ENCODE measurements around the gene PPP4R4.

The PPP4R4 gene

DNA sequence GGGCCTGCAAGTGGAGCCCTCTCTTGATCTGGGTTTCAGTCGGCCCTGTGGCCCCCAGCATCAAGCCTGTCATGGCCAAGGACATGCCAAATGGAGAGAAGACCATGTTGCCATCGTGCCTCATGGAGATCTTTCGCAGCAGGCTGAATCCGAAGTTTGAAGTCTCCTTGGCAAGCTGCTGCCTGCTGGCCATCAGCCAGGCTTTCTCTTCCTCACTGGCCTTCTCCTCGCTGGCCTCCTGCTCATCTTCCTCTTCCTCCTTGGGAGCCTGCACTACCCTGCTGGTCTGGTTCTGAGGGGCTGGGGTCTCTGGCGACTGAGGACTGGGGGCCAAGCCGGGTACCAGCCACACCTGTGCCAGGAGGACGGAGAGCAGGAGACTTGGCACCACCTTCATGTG lies 116.1 kb downstream of the PPP4R4 start:
- TF ChIP-seq, protein P1, sequence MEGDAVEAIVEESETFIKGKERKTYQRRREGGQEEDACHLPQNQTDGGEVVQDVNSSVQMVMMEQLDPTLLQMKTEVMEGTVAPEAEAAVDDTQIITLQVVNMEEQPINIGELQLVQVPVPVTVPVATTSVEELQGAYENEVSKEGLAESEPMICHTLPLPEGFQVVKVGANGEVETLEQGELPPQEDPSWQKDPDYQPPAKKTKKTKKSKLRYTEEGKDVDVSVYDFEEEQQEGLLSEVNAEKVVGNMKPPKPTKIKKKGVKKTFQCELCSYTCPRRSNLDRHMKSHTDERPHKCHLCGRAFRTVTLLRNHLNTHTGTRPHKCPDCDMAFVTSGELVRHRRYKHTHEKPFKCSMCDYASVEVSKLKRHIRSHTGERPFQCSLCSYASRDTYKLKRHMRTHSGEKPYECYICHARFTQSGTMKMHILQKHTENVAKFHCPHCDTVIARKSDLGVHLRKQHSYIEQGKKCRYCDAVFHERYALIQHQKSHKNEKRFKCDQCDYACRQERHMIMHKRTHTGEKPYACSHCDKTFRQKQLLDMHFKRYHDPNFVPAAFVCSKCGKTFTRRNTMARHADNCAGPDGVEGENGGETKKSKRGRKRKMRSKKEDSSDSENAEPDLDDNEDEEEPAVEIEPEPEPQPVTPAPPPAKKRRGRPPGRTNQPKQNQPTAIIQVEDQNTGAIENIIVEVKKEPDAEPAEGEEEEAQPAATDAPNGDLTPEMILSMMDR (conservative IDR thresholded peaks at IDR 0.05; ENCODE audit: low read depth, low read length) = no peak
- no peak overlapping the region for H3K4me3 ChIP-seq (ENCODE audit: low read depth, low read length)
- no peak for DNase-seq (ENCODE audit: low read depth)

DNA sequence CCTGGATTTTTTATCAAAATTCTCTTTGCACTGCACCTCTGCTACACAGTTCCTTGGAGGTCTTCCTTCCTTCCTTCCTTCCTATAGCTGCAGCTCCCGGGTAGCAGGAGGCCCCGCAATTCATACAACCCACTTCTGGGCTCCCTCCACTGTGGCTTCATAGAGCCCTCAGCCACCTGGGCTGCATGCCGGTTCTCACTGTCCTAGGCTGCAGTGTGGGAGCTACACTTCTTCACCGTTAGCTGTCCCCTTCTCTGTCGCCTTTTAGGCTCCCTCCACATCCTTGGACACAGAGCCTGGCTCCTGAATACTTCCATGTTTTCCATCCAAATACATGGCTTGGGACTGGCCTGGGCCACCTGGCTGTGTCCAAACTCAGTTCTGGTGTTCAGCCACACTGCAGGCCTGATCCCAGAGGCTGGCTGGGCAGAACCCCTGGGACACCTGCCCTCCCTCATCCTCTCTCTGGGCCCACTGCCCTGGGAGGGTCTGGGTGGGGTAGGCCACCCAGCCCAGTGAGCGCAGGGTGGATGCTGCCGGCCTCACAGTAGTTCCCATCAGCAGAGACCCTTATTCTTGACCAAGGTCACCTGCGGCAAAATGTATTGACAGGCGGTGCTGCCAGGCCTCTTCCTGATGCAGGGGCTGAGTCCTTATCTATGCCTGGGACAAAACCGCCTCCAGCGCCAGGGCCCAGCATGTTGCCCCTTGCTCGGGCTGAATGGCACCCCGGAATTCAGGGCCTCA lies 117.2 kb downstream of the PPP4R4 start:
- DNase-seq (ENCODE audit: low read depth) = no peak
- TF ChIP-seq, protein P1 (conservative IDR thresholded peaks at IDR 0.05; ENCODE audit: low read depth, low read length) = no peak
- no peak overlapping the region for H3K4me3 ChIP-seq (ENCODE audit: low read depth, low read length)

DNA sequence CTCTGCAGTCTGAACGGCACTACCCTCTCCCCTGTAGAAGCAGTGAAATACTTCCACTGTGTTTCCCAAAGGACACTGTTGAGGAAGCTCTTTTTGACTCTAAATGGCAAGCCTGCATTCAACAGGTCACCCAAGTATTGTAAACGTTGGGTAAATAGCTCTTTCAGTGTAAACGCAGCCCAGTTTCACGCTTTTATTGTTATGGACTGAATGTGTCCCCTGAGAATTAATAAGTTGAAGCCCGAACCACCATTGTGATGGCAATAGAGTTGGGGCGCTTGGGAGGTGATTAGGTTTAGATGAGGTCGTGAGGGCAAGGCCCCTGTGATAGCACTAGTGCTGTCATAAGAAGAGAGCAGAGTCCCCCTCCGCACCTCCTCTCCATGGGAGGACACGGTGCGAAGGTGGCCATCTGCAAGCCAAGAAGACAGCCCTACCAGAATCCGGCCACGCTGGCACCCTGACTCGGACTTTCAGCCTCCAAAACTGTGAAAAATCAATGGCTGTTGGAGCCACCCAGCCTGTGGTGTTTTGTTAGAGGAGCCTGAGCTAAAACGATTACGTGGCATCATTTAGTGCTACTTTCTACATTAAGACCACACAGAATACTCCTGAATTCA lies 117.9 kb downstream of the PPP4R4 start:
- H3K4me3 ChIP-seq (ENCODE audit: low read depth, low read length) = no peak overlapping the region
- DNase-seq (ENCODE audit: low read depth) = no peak
- TF ChIP-seq, protein P1 (conservative IDR thresholded peaks at IDR 0.05; ENCODE audit: low read depth, low read length) = no peak

DNA sequence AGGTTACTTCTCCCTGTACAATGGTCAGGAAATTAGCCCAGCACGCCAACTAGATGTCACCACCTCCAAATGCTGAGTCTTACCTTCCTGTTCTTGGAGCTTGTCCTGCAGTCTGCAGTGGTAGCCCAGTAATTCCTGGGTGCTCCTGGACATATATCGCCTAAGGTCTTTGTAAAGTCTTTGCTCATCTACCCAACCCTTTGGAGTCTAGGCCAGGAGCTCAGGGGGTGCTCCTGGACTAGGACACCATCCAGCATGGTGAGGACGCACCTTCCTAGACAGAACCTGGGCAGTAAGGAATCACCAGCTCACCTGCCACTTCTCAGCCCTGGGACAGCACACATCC lies 118.4 kb downstream of the PPP4R4 start:
- TF ChIP-seq, protein P1 (conservative IDR thresholded peaks at IDR 0.05; ENCODE audit: low read depth, low read length) = no peak
- H3K4me3 ChIP-seq (ENCODE audit: low read depth, low read length) = no peak overlapping the region
- no peak for DNase-seq (ENCODE audit: low read depth)

DNA sequence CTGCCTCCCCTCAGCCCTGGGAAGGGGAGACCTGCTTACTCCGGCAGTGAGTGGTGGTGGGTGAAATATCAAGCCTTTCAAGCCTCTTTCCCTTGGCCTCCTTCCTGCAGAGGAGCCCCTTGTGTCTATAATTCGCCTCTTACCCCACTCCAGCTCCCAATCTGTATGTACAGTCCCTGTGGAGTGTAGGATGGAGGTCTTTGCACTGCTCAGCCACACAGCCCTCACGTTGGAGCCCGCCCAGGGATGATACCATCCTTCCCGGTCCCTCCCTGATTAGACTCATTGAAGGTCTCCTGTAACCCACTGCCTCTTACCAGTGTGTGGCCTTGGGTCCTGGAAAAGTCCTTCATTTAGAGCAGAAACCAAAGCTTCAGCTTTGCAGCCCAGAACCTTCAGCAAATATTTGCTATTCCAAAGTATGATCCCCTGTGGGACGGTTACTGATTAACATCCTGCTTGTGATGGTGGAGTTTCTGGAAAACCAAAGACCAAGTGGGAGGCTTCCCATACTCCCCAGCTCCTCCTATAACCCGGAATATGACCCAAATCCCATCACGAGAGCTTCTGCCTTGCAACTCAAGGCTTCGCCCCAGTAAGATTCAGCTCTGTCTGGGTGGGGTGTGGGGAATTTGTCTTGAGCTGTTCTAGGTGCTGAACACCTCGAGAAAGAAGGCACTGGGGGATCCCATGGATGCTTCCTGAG lies 118.9 kb downstream of the PPP4R4 start, which contains the start of gene SERPINA10:
SERPINA10 (minus strand) TSS at position 397 of the 706 bp plus-strand sequence. CDS start 2,675 bp downstream, outside the sequence.
- no peak for DNase-seq (ENCODE audit: low read depth)

DNA sequence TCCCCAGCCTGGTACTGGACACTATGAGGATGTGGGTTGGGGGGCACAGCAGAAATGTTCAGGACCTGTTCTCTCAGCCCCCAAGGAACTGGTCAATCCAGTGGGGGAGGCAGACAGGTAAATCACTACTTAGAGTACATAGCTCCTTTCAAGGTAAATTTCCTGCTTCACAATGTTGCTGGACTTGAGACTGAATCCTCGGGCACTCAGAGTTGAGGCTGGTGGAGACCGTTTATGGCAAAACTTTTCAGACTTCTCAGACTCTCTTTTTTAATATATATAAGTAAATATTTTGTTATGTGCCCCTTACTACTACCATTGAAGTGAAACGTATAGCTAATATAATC lies 119.4 kb downstream of the PPP4R4 start:
- no peak overlapping the region for H3K4me3 ChIP-seq (ENCODE audit: low read depth, low read length)
- TF ChIP-seq, protein P1 (conservative IDR thresholded peaks at IDR 0.05; ENCODE audit: low read depth, low read length) = no peak
- no peak for DNase-seq (ENCODE audit: low read depth)

More for the DNA sequence above, 118.9 kb downstream of the PPP4R4 start, which contains the start of gene SERPINA10:
- no peak within 1 kb of the TSS for H3K4me3 ChIP-seq (ENCODE audit: low read depth, low read length)
- TF ChIP-seq, protein P1 (conservative IDR thresholded peaks at IDR 0.05; ENCODE audit: low read depth, low read length) = no peak

Data from choroid plexus epithelial cell (primary cell).